Measurements from ENCODE around the gene ANXA1. TPM values are rescaled to one million over a fixed set of nuclear protein-coding genes. Genes with fewer than 3 reads are reported as not detected.

Gene ANXA1
- 100 to 1,000 TPM in 7 of 12 donors, 10 to 100 TPM in 4, not detected in 1; 81.9 to 901 (median 127) TPM for polyA plus RNA-seq (ENCODE audit: insufficient read length in 12 of 12)
- long read RNA-seq, donor 1, transcript ANXA1-201 (13 exons, 1,509 nt): major isoform, 15 of 21 reads
- long read RNA-seq, donor 1, transcript ANXA1-205 (4 exons, 800 nt): minor isoform, 5 of 21 reads
- long read RNA-seq, donor 1, partial matches to known transcripts: 0 of 21 reads
- long read RNA-seq, donor 1, other reads (novel, unspliced or antisense): 0 of 21 reads
- long read RNA-seq, donor 2, transcript ANXA1-201 (13 exons, 1,509 nt): major isoform, 80 of 120 reads
- long read RNA-seq, donor 2, partial matches to known transcripts: 36 of 120 reads
- long read RNA-seq, donor 2, other reads (novel, unspliced or antisense): 0 of 120 reads
- long read RNA-seq, donor 3, transcript ANXA1-201 (13 exons, 1,509 nt): major isoform, 17 of 26 reads
- long read RNA-seq, donor 3, partial matches to known transcripts: 5 of 26 reads
- long read RNA-seq, donor 3, other reads (novel, unspliced or antisense): 0 of 26 reads
- long read RNA-seq, donor 4, transcript ANXA1-201 (13 exons, 1,509 nt): major isoform, 22 of 29 reads
- long read RNA-seq, donor 4, partial matches to known transcripts: 6 of 29 reads
- long read RNA-seq, donor 4, other reads (novel, unspliced or antisense): 0 of 29 reads
- long read RNA-seq, donor 5: 0 reads
- long read RNA-seq, donor 6, transcript ANXA1-201 (13 exons, 1,509 nt): major isoform, 38 of 61 reads
- long read RNA-seq, donor 6, partial matches to known transcripts: 19 of 61 reads
- long read RNA-seq, donor 6, other reads (novel, unspliced or antisense): 0 of 61 reads
- long read RNA-seq, donor 7, transcript ANXA1-207 (2 exons, 1,400 nt): minor isoform, 10 of 105 reads
- long read RNA-seq, donor 7, transcript ANXA1-201 (13 exons, 1,509 nt): major isoform, 52 of 105 reads
- long read RNA-seq, donor 7, partial matches to known transcripts: 42 of 105 reads
- long read RNA-seq, donor 7, other reads (novel, unspliced or antisense): 0 of 105 reads
- long read RNA-seq, donor 8, transcript ANXA1-201 (13 exons, 1,509 nt): major isoform, 33 of 36 reads
- long read RNA-seq, donor 8, partial matches to known transcripts: 0 of 36 reads
- long read RNA-seq, donor 8, other reads (novel, unspliced or antisense): 0 of 36 reads
- long read RNA-seq, donor 9, transcript ANXA1-207 (2 exons, 1,400 nt): minor isoform, 14 of 249 reads
- long read RNA-seq, donor 9, transcript ANXA1-201 (13 exons, 1,509 nt): major isoform, 121 of 249 reads
- long read RNA-seq, donor 9, partial matches to known transcripts: 104 of 249 reads
- long read RNA-seq, donor 9, other reads (novel, unspliced or antisense): 5 of 249 reads
- long read RNA-seq, donor 10, transcript ANXA1-201 (13 exons, 1,509 nt): major isoform, 44 of 62 reads
- long read RNA-seq, donor 10, partial matches to known transcripts: 18 of 62 reads
- long read RNA-seq, donor 10, other reads (novel, unspliced or antisense): 0 of 62 reads
- long read RNA-seq, donor 11, transcript ANXA1-201 (13 exons, 1,509 nt): major isoform, 69 of 120 reads
- long read RNA-seq, donor 11, partial matches to known transcripts: 43 of 120 reads
- long read RNA-seq, donor 11, other reads (novel, unspliced or antisense): 0 of 120 reads

- DNase-seq: peak; percentile 76
Observed at GRCh38 chr9:73151653-73152542, at the start of gene ANXA1. TSS of gene ANXA1 (plus strand) at chr9:73151865. CDS start at chr9:73158536, 6,671 bp downstream.

- no peak for DNase-seq
Observed at GRCh38 chr9:73104342-73104741, 47.3 kb upstream of the ANXA1 start.

GRCh38 chr9:73104921-73105320 is 46.7 kb upstream of the ANXA1 start:
- DNase-seq: no peak

GRCh38 chr9:73107489-73108069 is 44.1 kb upstream of the ANXA1 start:
- peak; percentile 41 for DNase-seq

- DNase-seq: no peak
Observed at GRCh38 chr9:73114058-73114457, 37.6 kb upstream of the ANXA1 start.

- DNase-seq: no peak
Observed at GRCh38 chr9:73114958-73115357, 36.7 kb upstream of the ANXA1 start.

- no peak for DNase-seq
Observed at GRCh38 chr9:73116031-73116430, 35.6 kb upstream of the ANXA1 start.

GRCh38 chr9:73116880-73117279 is 34.8 kb upstream of the ANXA1 start:
- DNase-seq: no peak

GRCh38 chr9:73118286-73118685 is 33.4 kb upstream of the ANXA1 start:
- DNase-seq: no peak

- no peak for DNase-seq
Observed at GRCh38 chr9:73118898-73119554, 32.6 kb upstream of the ANXA1 start.

GRCh38 chr9:73121375-73121935 is 30.2 kb upstream of the ANXA1 start:
- DNase-seq: no peak

- no peak for DNase-seq
Observed at GRCh38 chr9:73125651-73126050, 26.0 kb upstream of the ANXA1 start.

GRCh38 chr9:73129941-73130685 is 21.6 kb upstream of the ANXA1 start:
- DNase-seq: no peak

GRCh38 chr9:73131461-73131860 is 20.2 kb upstream of the ANXA1 start:
- no peak for DNase-seq

GRCh38 chr9:73132034-73132776 is 19.5 kb upstream of the ANXA1 start:
- DNase-seq: peak; percentile 91

GRCh38 chr9:73133022-73133651 is 18.5 kb upstream of the ANXA1 start:
- DNase-seq: no peak
